ENCODE data around the gene DKC1. TPM values are rescaled to one million over a fixed set of nuclear protein-coding genes. Genes with fewer than 3 reads are reported as not detected.

DKC1 gene
- total and polyA plus RNA-seq, 2 of the 13 experiments (the other 11 are each of a cell fraction or from before 2014, with no cell fraction given), result 61.6 to 102 TPM

- CTCF ChIA-PET (ENCODE audit: low intra/inter-chr PET ratio, low total read pairs), result no interaction called here
- TF ChIP-seq NR2C2 (CRISPR knock-in tag; IDR thresholded peaks at IDR 0.05; ENCODE audit: borderline replicate concordance) (no peak), ZNF564 (CRISPR knock-in tag; IDR thresholded peaks at IDR 0.05) (no peak), JUN (CRISPR knock-in tag; IDR thresholded peaks at IDR 0.05) (no peak), MYNN (CRISPR knock-in tag; IDR thresholded peaks at IDR 0.05; ENCODE audit: low read depth) (no peak), ARID3A (IDR thresholded peaks at IDR 0.05; ENCODE audit: low read depth, low read length) (no peak), KDM5B (CRISPR knock-in tag; IDR thresholded peaks at IDR 0.05; ENCODE audit: borderline replicate concordance) (no peak), ZBTB8A (CRISPR knock-in tag; IDR thresholded peaks at IDR 0.05; ENCODE audit: borderline replicate concordance, low read depth) (no peak), CBX2 (IDR thresholded peaks at IDR 0.05; ENCODE audit: low read depth, low read length) (no peak), CBX2 (CRISPR knock-in tag; IDR thresholded peaks at IDR 0.05; ENCODE audit: low read depth) (no peak), DBP (CRISPR knock-in tag; IDR thresholded peaks at IDR 0.05; ENCODE audit: not compliant biosample characterization) (no peak), SIX4 (CRISPR knock-in tag; IDR thresholded peaks at IDR 0.05) (no peak), ZBTB3 (CRISPR knock-in tag; IDR thresholded peaks at IDR 0.05; ENCODE audit: borderline replicate concordance, low read depth) (no peak), ZNF329 (CRISPR knock-in tag; IDR thresholded peaks at IDR 0.05; ENCODE audit: low read depth) (no peak)
- no TSS peak for BruUV-seq (replicated peaks)
- no peak overlapping the region for H3K4me3 ChIP-seq (replicated peaks in 1 of 3; ENCODE audit: insufficient read depth in 1 of 3, low read depth in 2 of 3, low read length in 3 of 3)
- H3K27ac ChIP-seq (ENCODE audit: extremely low read length, insufficient read depth, low read length), result no peak overlapping the region
- no peaks in the 10 kb centered on the region; a peak in 1 of 5 replicates for H3K27me3 ChIP-seq (ENCODE audit: control insufficient read depth in 1 of 2, insufficient read depth in 2 of 2, low read length in 2 of 2)
- no peaks in the 10 kb centered on the region for H3K9me3 ChIP-seq (ENCODE audit: low read length)
- ATAC-seq (no peak), DNase-seq (ENCODE audit: low spot score) (no peak), FAIRE-seq (no peak)
- H3K4me2 ChIP-seq (ENCODE audit: low read depth, low read length), result no peak overlapping the region
- POLR2A ChIA-PET, result no interaction called here
- 30% methylated on average over 4 of the region's 7 CpGs for WGBS (ENCODE audit: low lambda C conversion rate)
- no peaks in the 10 kb centered on the region for H4K20me1 ChIP-seq (ENCODE audit: insufficient read depth, low read length)
- in situ Hi-C loops (cut with HindIII; ENCODE audit: extremely low pct_ligation_motif_present, low pct_unique_long_range_greater_than_20kb), result no loop called here
- H3K79me2 ChIP-seq (ENCODE audit: insufficient read depth, low read length), result no peaks in the 10 kb centered on the region
- H3K9ac ChIP-seq (ENCODE audit: insufficient read depth, low read depth, low read length), result no peak overlapping the region
- intact Hi-C loops (cut with micrococcal nuclease; ENCODE audit: unreplicated experiment), result no loop called here
- H3K36me3 ChIP-seq (replicated peaks in 1 of 2; ENCODE audit: control insufficient read depth in 1 of 2, insufficient read depth in 2 of 2, low read length in 2 of 2), result no peaks in the 10 kb centered on the region
- 0 out of 2 replicates have a peak, but pooled peaks cover 6% of the 10 kb centered on the region for H3K4me1 ChIP-seq (ENCODE audit: insufficient read depth, low read length)
- no peak overlapping the region for H2AFZ ChIP-seq (ENCODE audit: low read length)
These were observed 26.8 kb upstream of the DKC1 start for GRCh38 chrX:154735695-154736393.

All from HepG2 (cell line).